HG03064 (cell line): ENCODE measurements around the gene DACT2.
"Not testable (repeated sequence)": the region's sequence is repeated elsewhere in the genome, so short reads cannot be mapped to it uniquely, and the experiment has no call there.

Experiments
- ATAC-seq: cut with Tn5 transposase; IDR thresholded peaks from one replicate; pipeline ENCODE4 v1.9.1; 2021; ENCODE audit warnings: low read depth; ENCODE audit not compliant: unreplicated experiment

DACT2 gene

GRCh38 chr6:168305096-168305749, 14.4 kb downstream of the DACT2 start:
- ATAC-seq, result no peak

GRCh38 chr6:168304752-168305015, 14.9 kb downstream of the DACT2 start:
- no peak for ATAC-seq

DNA sequence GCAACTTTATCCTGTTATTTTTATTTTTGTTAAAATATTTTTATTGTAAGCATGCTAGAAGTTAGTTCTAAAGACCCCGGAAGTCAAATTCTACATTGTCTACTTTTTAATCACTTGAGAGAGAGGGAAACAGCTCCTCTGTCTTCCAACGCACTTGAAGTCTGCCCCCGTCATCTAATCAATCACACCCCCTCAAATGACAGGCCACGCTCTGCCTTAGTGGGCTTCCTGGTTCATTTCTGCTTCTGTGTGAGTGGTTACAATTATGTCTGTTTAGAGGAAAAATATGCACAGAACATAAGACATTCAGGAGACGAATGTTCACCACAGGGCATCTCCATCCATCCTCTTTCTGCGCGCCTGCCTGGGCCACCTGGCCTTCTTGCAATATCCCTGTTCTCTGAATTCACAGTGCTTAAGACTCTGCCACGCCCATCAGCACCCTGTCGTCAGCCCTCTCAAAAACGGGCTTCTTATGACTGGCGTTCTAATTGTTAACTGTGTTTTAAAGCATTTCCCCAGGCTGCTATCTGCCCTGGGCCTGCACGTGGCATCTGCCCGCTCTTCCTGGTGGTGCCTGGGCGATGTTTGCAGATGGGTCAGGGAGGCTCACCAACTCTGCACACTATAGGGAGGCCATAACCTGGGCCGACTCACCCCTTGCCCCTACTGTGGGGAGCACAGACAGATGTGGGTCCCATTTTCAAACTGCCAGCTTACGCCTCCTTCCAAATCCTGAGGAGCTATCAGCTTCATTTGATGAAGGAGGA, 15.4 kb downstream of the DACT2 start:
- ATAC-seq, result no peak

- ATAC-seq, result no peak
Observed at GRCh38 chr6:168302534-168302933, 17.0 kb downstream of the DACT2 start.

GRCh38 chr6:168301648-168302398, 17.8 kb downstream of the DACT2 start:
- ATAC-seq, result no peak

GRCh38 chr6:168300975-168301647, 18.5 kb downstream of the DACT2 start:
- no peak for ATAC-seq

DNA sequence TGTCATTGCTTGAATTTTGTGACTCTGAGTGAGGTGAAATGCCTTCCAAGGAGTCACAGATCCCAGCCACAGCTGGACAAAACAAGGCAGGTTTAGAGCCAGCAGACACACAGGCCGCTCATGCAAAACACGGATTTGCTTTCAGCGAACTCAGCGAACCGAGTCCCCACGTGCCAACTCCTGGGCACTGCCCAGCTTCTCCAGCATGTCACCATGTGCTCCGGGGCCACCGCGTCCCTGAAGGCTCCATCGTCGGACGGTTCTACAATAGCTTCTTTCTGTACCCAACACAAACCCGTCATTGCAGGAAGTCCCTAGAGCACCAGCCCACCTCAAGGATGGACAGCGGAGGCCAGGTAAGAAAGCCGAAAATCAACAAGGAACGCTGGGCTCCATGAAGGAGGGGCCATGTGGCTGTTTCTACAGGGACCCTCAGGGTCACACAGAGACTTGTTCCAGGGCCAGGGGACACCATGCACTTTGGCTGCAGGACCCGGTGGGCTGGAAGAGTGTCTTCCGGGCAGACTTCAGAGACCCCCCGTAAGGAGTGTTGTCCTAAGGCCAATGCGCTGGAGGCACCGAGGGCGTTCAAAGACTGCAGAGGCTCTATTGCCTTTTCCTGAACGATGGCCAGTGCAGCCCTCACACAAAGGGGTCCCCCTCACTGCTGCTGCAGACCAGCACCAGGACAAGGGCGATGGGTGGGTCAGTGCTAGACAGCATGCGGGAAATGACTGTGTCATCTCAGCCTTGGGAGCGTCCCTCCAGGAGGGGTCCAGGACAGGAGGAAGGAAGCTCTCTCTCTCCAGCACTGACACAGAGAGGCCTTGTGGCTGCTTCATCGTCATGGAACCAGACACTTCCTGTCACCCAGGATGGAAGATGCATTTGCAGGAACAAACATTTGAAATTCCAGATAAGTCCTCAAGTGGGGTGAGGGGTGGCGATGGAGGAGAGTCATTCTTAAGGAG, 19.8 kb downstream of the DACT2 start:
- no peak for ATAC-seq

GRCh38 chr6:168297643-168298042, 21.9 kb downstream of the DACT2 start:
- no peak for ATAC-seq

GRCh38 chr6:168294901-168295300, 24.7 kb downstream of the DACT2 start:
- ATAC-seq, result no peak

DNA sequence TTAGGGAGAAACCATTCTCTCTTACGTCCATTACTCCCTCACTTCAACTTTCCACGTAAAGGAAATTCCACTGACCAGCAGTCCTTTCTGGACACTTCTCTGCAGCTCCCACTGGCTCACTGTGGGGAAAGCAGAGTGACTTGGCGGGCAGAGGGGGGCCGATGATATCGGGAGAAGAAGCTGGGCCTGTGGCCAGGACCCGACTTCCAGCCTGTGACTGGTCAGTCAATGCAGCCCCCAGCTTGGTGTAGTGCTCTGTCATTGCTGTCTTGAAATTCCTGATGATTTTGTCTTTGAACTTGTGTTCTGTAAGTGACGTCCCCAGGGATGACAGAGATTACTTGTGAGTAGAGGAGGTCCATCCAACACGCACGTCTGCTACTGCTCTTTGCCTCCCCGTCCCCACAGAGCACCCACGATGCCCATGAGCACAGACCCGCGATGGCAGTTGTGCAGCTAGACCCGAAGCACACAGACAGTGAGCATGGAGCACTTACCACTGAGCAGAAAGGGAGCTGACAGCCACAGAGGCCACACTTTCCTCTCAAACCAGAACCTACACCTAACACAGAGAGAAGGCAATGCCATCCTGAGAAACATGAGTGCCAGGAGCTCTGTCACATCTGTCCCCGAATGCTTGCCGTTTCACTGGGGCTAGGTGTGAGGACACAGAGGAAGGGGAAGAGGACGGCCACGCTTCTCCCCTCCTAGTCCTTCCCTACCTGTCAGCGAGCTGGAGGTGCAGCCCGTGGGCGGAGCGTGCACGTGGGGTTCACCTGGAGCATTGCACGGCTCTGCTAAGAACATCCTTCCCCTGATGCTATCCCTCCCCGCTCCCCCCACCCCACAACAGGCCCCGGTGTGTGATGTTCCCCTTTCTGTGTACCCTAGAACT, 25.7 kb downstream of the DACT2 start:
- ATAC-seq, result no peak

GRCh38 chr6:168292826-168293225, 26.8 kb downstream of the DACT2 start:
- no peak for ATAC-seq

DNA sequence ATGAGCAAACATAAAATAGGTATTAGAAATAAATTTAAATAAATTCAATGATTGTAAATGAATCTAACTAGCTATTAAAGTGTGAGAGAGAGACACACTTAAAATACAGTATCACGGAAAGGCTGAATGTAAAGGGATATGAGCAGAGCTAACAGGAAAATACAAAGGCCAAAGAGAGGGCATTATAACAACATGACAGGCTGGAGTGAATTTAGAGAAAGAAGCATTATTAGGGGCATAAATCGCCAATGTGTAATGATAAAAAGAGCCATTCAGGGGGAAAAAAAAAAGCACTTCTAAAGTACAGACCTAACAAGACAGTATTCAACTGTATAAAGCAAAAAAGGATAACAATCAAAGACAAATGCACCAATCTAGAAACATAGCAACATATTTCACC, 28.1 kb downstream of the DACT2 start:
- no peak for ATAC-seq

DNA sequence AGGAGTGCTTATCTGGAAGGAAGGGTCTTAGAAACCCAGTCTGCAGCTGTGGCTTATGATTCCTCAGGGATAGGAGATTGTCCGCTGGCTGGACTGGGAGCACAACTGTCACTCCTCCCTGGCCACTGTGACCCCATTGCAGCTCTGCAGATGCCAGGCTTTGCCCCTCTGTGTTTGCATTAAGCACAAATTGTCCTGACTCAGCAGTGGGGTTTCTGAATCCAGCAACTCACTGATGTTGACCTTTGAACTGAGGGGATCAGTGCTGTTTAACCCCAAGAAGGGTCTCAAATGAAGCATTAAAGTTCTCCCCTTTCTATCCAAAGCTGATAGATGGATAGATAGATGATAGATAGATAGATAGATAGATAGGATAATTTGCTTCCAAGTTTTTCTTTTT, 29.5 kb downstream of the DACT2 start:
- no peak for ATAC-seq

GRCh38 chr6:168289571-168289962, 30.0 kb downstream of the DACT2 start:
- ATAC-seq, result no peak

GRCh38 chr6:168288781-168289570, 30.6 kb downstream of the DACT2 start:
- ATAC-seq, result no peak

DNA sequence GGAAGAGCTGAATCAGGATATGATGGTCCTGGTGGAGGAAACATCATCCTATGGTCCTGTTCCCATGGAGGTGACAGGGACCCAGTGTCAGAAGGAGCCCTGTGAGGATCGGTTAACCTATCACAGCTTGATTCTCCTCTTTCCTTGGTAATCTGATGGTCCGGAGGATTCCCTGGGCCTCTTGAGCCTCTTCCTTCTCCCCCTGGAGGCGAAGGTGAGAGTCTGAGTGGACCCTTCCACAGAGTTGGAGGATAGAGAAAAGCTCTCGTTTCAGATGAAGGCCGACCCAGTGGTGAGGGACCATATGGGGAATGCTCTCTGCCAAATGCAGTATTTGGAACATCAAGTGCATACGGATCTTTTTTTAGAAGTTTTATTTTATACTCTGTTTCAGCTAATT, 32.1 kb downstream of the DACT2 start:
- not testable (repeated sequence) for ATAC-seq

GRCh38 chr6:168286771-168287446, 32.7 kb downstream of the DACT2 start:
- ATAC-seq, result not testable (repeated sequence)

DNA sequence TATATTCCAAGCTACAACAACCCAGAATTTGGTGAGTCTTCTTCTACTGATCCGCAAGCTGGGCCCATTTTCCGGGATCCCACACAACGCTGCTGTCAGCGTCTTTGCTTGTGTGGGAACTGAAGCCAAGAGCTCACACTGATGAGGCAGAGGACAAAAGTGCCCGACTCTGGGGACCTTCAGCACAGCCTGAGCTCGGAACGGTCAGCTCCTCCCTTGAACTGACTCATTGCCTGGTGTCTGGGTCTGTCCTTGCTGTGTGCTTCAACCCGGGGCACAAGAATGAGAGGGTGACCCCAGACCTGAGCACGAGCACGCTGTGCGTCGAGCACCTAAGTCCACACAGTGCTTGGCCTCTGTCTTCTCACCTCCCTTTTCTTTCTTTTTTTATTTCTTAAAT, 33.5 kb downstream of the DACT2 start:
- ATAC-seq, result no peak
